ENCODE measurements around the gene ATG4C.
"Not testable (repeated sequence)": the region's sequence is repeated elsewhere in the genome, so short reads cannot be mapped to it uniquely, and the experiment has no call there.

The ATG4C gene, protein sequence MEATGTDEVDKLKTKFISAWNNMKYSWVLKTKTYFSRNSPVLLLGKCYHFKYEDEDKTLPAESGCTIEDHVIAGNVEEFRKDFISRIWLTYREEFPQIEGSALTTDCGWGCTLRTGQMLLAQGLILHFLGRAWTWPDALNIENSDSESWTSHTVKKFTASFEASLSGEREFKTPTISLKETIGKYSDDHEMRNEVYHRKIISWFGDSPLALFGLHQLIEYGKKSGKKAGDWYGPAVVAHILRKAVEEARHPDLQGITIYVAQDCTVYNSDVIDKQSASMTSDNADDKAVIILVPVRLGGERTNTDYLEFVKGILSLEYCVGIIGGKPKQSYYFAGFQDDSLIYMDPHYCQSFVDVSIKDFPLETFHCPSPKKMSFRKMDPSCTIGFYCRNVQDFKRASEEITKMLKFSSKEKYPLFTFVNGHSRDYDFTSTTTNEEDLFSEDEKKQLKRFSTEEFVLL

DNA sequence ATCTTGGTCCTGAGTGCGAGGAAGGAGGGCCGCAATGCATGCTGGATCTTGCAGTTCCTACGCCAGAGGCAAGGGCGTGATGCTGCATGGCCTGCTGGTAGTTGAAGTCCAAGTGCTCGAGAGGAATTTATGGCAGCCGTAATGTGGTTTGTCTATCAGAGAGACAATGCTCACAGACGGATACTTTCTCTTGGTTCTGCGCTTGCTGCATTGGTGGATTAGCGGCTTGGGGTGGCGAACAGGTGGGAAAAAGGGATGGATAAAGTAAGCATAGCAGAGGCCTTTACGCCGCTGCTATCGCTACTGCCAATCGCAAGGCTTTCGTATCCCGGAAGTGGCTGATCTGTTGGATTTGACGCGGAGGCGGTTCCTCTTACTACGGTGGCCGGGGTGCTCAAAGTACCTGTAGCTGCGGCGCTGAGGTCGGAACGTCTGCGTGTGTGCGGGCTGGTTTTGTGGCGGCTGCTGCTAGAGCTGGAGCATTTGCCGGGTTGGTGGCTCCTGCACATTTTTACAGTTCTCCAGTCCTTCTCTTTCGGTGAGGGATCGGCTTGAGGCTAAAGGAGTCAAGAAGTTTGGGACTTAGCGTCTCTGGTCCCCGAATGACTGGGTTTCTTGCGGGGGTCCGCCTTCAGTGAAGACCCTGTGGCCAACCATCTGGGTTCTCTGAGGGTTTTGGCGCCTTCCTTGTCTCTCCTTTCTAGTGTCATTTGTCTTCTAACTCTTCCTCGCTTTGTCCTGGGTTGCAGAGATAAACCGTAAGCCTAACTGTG lies at the start of gene ATG4C:
Gene ATG4C (plus strand): TSS at position 397 of the 773 bp plus-strand sequence. CDS start 19,655 bp downstream, outside the sequence.
- peak; percentile 83 for DNase-seq

DNA sequence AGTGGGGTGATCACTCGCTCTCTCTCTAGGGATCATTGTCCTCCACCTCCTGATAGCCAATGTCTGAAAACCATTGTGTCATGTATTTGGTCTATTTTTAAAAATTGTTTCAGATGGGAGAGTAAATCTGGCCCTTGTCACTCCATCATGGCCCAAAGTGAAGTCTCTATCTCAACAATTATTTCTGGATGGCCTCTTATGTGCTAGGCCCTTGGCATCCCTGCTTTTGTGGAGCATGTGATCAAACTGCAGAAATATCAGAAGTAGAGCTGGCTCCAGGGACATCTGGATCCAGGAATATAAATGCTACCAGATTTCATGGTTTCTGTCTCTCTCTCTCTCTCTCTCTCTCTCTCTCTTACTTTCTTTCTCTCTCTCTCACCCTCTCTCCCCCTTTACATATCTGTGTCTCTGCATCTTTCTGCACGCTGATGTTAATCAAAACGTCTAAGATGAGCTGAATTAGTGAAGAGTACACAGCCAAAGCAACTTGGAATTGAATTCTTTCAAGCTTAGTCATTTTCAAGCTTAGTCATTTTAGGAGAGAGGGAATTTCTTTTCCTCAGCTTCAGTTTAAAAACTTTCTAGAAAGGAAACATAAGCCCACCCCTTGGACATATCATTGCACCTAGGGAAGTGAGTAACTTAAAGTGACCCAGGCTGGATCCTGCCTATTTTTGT lies 48.3 kb upstream of the ATG4C start:
- no peak for DNase-seq

DNA sequence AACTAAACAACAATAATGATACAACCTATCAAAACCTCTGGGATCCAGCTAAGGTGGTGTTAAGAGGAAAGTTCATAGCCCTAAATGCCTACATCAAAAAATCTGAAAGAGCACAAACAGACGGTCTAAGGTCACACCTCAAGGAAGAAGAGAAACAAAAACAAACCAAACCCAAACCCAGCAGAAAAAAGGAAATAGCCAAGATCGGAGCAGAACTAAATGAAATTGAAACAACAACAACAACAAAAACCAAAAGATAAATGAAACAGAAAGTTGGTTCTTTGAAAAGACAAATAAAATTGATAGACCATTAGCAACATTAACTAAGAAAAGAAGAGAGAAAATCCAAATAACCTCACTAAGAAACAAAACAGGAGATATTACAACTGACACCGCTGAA lies 43.2 kb upstream of the ATG4C start:
- DNase-seq = not testable (repeated sequence)

DNA sequence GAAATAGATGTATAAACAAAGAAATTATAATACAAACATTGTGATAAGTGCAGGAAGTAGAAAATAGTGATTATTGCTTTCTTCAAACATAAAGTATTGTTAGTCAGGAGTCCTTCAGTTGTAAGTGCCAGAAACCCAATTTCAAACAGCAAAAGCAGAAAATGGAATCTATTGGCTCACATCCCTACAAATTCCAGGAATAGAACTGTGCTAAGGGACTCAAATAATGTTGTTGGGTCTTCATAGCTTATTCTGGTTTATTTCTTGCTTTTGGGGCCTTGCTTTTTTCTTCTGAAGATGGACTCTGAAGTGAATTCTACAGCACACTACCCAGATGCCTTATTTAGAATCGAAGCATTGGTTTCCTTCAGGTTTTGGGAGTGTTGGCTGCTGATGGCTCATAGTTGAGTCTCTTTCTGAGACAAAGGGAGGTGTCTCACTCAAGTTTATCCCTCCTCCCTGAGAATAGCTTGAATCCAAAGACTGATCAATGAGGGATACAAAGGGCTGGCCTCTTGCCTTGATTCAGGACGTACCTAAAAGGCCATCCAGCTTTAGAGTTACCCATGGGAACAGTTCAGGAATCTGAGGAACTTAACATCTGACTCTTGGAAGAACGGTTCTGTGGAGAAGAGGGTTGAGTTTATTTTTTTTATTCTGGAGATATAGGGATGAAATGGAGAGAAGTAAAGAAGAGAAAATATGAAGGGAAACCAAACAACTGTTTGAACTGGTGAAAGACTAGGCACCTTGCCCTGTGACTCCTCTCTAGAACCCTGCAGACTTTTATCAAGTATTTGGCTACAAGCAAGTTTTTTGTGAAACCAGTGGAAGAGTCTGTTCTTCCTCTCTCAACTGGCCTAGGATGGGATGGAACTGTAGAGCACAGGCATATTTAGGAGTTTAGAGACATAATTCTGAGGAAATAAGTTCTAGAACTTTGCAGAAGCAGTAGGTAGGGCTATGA lies 39.0 kb upstream of the ATG4C start:
- no peak for DNase-seq

DNA sequence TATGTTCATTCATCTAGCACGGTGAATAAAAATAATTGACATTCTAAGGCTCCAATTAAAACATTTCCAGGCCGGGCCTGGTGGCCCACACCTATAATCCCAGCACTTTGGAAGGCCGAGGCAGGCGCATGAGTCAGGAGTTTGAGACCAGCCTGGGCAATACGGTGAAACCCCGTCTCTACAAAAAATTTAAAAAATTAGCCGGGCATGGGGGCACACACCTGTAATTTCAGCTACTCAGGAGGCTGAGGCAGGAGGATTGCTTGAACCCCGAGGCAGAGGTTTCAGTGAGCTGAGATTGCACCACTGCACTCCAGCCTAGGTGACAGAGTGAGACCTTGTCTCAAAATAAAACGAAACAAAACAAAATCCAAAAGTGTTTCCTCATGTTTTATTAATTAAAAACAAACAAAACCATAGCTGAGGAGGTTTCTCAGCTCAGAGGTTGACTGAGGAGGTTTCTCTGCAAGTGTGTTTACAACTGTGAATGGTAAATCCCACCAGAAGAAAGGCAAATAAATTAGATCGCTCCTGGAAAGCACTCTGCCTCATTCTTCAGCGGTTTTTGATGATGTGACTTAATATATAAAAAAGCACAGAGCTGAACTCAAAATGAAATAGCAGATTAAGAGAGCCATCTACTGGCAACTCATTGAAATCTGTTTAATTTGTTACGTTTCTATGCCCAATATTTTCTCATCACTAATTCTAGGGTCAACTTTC lies 37.7 kb upstream of the ATG4C start:
- peak; percentile 34 for DNase-seq

DNA sequence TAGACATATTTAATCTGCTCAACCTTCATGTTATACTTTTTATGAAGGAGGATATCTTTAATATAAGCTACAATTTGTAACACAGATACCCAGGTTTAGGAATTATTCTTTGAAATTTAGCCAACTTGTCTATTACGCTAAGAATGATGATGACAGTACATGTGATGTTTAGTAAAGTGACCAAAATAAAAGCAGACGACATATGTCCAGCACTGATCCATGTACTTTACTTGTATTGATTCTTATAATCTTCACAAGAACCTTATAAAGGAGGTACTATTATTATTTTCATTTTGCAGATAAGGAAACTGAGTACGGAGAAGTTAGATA lies 37.2 kb upstream of the ATG4C start:
- DNase-seq = no peak

DNA sequence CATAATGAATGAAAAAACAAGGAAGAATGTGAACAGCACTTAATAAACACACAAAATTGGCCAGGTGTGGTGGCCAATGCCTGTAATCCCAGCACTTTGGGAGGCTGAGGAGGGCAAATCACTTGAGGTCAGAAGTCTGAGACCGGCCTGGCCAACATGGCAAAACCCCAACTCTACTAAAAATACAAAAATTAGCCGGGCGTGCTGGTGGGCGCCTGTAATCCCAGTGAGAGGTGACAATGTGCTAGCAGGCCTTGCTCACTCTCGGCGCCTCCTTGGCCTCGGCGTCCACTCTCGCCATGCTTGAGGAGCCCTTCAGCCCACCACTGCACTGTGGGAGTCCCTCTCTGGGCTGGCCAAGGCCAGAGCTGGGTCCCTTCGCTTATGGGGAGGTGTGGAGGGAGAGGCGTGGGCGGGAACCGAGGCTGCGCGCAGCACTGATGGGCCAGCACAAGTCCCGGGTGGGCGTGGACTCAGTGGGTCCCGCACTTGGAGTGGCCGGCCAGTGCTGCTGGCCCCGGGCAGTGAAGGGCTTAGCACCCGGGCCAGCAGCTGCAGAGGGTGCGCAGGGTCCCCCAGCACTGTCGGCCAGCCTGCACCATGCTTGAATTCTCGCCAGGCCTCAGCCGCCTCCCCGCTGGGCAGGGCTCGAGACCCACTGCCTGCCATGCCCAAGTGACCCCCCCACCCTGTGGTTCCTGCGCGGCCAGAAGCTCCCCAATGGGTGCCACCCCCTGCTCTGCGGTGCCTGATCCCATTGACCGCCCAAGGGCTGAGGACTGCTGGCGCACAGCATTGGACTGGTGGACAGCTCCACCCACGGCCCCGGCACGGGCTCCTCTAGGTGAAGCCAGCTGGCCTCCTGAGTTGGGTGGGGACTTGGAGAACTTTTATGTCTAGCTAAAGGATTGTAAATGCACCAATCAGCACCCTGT lies 30.6 kb upstream of the ATG4C start:
- no peak for DNase-seq

DNA sequence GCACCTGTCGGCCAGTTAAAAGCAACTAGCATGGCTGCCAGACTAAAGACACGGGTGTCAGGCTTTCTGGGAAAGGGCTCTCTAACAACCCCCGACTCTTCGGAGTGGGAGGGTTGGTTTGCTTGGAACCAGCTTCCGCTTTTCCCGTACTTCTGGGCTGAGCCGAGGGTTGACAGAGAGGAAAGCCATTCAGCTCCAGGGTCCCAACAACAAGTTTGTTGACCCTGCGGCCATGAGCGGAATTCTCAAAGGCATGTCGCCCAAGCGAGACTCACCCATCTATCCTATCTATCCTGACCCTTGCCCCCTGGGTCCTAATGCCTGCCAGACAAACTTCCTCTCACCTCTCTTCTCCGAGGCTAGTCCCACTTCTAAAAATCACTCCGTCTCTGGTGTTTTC lies 29.0 kb upstream of the ATG4C start:
- not testable (repeated sequence) for DNase-seq

DNA sequence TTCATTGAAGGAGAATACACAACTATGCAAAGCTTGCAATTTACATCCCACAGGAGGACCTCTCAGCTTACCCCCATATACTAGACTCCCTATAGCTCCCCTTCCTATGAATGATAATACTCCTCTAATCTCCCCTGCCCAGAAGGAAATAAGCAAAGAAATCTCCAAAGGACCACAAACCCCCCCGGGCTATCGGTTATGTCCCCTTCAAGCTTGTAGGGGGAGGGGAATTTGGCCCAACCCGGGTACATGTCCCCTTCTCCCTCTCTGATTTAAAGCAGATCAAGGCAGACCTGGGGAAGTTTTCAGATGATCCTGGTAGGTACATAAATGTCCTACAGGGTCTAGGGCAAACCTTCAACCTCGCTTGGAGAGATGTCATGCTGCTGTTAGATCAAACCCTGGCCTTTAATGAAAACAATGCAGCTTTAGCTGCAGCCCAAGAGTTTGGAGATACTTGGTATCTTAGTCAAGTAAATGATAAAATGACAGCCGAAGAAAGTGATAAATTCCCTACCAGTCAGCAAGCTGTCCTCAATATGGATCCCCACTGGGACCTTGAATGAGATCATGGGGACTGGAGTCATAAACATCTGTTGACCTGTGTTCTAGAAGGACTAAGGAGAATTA lies 27.6 kb upstream of the ATG4C start:
- not testable (repeated sequence) for DNase-seq

DNA sequence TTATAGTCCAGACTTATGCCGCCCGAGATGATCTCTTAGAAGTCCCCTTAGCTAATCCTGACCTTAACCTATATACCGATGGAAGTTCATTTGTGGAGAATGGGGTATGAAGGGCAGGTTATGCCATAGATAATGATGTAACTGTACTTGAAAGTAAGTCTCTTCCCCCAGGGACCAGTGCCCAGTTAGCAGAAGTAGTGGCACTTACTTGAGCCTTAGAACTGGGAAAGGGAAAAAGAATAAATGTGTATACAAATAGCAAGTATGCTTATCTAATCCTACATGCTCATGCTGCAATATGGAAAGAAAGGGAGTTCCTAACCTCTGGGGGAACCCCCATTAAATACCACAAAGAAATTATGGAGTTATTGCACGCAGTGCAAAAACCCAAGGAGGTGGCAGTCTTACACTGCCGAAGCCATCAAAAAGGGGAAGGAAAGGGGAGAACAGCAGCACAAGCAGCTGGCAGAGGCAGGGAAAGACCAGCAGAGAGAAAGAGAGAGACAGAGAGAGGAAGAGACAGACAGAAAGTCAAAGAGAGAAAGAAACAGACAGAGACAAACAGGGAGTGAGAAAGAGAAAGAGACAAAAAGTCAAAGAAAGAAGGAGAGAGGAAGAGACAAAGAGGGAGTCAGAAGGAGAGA lies 24.6 kb upstream of the ATG4C start:
- not testable (repeated sequence) for DNase-seq

DNA sequence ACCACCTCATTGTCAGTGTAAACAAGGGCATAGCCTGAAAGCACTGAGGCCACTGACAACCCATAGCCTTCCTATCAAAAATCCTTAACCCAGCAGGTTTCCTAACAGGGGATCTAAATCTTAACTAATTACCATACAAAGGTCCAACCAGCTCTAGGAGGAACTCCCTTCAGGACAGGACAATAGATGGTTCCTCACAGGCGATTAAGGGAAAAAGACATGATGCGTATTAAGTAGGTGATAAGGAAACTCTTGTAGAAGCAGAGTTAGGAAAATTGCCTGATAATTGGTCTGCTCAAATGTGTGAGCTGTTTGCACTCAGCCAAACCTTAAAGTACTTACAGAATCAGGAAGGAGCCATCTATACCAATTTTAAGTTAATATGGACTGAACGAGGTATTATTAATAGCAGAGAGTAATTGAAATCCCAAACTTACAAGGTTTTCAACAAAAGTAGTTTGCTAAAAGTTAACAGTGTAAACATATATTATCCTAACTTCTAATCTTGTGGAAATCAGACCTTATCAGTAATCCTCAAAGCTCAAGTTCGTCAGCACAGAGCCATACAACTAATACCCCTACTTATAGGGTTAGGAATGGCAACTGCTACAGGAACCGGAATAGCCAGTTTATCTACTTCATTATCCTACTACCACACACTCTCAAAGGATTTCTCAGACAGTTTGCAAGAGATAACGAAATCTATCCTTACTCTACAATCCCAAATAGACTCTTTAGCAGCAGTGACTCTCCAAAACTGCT lies 23.7 kb upstream of the ATG4C start:
- DNase-seq = not testable (repeated sequence)

DNA sequence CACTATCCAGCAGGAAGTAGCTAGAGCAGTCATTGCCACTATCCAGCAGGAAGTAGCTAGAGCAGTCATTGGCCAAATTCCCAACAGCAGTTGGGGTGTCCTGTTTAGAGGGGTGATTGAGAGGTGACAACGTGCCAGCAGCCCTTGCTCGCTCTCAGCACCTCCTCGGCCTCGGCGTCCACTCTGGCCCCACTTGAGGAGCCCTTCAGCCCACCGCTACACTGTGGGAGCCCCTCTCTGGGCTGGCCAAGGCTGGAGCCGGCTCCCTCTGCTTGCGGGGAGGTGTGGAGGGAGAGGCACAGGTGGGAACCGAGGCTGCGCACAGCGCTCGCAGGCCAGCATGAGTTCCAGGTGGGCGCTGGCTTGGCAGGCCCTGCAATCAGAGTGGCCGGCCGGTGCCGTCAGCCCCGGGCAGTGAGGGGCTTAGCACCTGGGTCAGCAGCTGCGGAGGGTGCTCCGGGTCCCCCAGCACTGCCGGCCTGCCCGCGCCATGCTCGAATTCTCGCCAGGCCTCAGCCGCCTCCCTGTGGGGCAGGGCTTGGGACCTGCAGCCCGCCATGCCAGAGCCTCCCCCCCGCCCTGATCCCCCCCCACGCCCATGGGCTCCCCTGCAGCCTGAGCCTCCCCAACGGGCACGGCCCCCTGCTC lies 22.6 kb upstream of the ATG4C start:
- not testable (repeated sequence) for DNase-seq

DNA sequence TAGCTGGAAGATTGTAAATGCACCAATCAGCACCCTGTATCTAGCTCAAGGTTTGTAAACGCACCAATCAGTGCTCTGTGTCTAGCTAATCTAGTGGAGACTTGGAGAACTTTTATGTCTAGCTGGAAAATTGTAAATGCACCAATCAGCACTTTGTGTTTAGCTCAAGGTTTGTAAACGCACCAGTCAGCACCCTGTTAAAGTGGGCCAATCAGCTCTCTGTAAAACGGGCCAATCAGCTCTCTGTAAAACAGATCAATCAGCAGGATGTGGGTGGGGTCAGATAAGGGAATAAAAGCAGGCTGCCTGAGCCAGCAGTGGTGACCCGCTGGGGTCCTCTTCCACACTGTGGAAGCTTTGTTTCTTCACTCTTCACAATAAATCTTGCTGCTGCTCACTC lies 21.9 kb upstream of the ATG4C start:
- DNase-seq = not testable (repeated sequence)

DNA sequence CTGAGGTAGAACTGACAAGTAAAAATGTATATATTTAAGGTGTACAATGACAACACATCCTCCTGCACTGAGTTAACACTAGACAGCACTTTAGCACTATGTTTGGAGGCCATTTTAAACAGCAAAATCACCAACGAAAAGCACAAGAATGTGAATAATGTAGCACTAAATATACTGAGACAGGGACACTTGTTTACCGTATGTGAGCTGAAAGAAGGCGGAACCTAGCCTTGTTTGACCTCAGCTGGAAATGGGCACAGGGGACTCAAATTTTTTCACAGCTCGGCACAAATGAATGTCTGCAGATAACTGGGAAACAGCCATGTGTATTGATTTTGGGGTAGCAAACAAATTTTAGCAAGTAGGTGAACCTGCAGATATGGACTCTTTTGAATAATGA lies 18.0 kb upstream of the ATG4C start:
- no peak for DNase-seq

DNA sequence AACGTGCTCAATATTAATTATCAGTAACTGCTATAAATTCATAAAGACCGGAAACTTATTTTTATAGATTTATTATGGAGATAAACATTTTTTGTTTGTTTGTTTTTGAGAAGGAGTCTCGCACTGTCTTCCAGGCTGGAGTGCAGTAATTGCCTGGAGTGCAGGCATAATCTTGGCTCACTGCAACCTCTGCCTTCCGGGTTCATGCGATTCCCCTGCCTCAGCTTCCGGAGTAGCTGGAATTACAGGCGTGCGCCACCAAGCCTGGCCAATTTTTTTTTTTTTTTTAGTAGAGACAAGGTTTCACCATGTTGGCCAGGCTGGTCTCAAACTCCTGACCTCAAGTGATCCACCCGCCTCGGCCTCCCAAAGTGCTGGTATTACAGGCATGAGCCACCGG lies 15.4 kb upstream of the ATG4C start:
- not testable (repeated sequence) for DNase-seq

DNA sequence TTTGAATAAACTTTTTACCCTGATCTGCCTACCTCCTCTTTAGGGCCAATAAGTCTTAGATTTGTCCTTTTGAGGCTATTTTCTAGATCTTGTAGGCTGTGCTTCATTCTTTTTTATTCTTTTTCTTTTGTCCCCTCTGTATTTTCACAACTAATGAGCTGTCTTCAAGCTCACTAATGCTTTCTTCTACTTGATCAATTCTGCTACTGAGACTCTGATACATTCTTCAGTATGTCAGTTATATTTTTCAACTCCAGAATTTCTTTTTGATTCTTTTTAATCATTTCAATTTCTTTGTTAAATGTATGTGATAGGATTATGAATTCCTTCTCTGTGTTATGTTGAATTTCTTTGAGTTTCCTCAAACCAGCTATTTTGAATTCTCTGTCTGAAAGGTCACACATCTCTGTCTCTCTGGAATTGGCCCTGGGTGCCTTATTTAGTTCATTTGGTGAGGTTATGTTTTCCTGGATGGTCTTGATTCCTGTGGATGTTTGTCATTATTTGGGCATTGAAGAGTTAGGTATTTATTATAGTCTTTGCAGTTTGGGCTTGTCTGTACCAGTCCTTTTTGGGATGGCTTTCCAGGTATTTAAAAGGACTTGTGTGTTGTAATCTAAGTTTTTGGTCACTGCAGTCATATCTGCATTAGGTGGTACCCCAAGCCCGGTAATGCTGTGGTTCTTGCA lies 11.2 kb upstream of the ATG4C start:
- DNase-seq = no peak

DNA sequence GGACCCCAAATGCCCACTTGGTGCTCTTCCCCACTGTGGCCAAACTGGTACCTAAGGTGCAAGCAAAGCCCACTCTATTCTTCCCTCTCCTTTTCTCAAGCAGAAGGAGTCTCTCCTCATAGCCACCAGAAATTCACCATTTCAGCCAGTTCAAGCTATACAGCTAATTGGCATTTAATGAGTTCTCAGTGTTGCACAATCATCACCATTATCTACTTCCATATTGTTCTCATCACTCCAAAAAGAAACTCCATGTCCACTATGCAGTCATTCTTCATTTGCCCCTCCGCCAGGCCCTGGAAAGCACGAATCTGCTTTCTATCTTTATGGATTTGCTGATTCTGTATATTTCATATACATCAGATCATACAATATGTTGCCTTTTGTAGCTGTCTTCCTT lies 9.9 kb upstream of the ATG4C start:
- DNase-seq = no peak
